MCF 10A (cell line): Measurements from ENCODE around the gene ANGEL1. TPM values are rescaled to one million over a fixed set of nuclear protein-coding genes. Genes with fewer than 3 reads are reported as not detected.

Experiments used
- BruUV-seq: library from RNA; stranded (reverse); fragments of 400-500 nt; replicated peaks from 2 replicates; lab custom pipeline; 2021; lab: Mats Ljungman, UMichigan
- CTCF ChIA-PET: fragments of 300-600 bp; sonication (Branson Sonifier 250); formaldehyde crosslinking; extraction: SDS; loops from one replicate; lab custom pipeline; 2021; ENCODE audit warnings: antibody characterized with exemption, inconsistent platforms; lab: Yijun Ruan, JAX
- POLR2A ChIA-PET: fragments of 300-600, 350-650 bp; sonication (Branson Sonifier 250); formaldehyde crosslinking; extraction: SDS; loops from one replicate; lab custom pipeline; 2020; ENCODE audit warnings: antibody characterized with exemption, inconsistent platforms; lab: Yijun Ruan, JAX
- DNase-seq: peaks from one replicate; pipeline ENCODE4 v3.0.0-alpha.2; 2018; ENCODE audit not compliant: unreplicated experiment
- H3K27ac Mint-ChIP-seq: one replicate; pipeline ENCODE4 v1.8.0; 2022; ENCODE audit warnings: mild to moderate bottlenecking, low read depth, mixed read lengths; ENCODE audit not compliant: unreplicated experiment
- H3K27me3 Mint-ChIP-seq: one replicate; pipeline ENCODE4 v1.8.0; 2022; ENCODE audit warnings: mixed read lengths; ENCODE audit not compliant: insufficient read depth, unreplicated experiment
- H3K36me3 Mint-ChIP-seq: one replicate; pipeline ENCODE4 v1.8.0; 2022; ENCODE audit warnings: mild to moderate bottlenecking, moderate library complexity, mixed read lengths; ENCODE audit not compliant: insufficient read depth, unreplicated experiment
- H3K4me1 Mint-ChIP-seq: one replicate; pipeline ENCODE4 v1.8.0; 2022; ENCODE audit warnings: mixed read lengths; ENCODE audit not compliant: insufficient read depth, unreplicated experiment
- H3K4me3 Mint-ChIP-seq: one replicate; pipeline ENCODE4 v1.8.0; 2022; ENCODE audit warnings: mild to moderate bottlenecking, moderate library complexity, mixed read lengths; ENCODE audit not compliant: unreplicated experiment
- H3K9me3 Mint-ChIP-seq: one replicate; pipeline ENCODE4 v1.8.0; 2022; ENCODE audit warnings: mixed read lengths; ENCODE audit not compliant: unreplicated experiment
- CTCF ChIP-seq: fragments of 200-600 bp; IDR thresholded peaks from one replicate; pipeline ENCODE4 v1.8.0; 2022; ENCODE audit warnings: antibody characterized with exemption, mild to moderate bottlenecking; ENCODE audit not compliant: unreplicated experiment
- intact Hi-C: fragments of 100-400 bp; cut with micrococcal nuclease; formaldehyde crosslinking; loops from 2 replicates; pipeline ENCODE4 v1.14.1; 2022
- total RNA-seq: library from RNA; stranded (reverse); gene quantifications from 2 replicates; pipeline ENCODE4 v1.2.3, GENCODE V29; 2022

Gene ANGEL1
- total RNA-seq, 1 experiment from 2014 or later: 21.3 TPM

GRCh38 chr14:76806446-76806845 lies 6.2 kb downstream of the ANGEL1 start:
- ChIA-PET POLR2A (interaction anchor here (0.6 to 1.1 kb wide), 3 partner anchors 22 to 821 kb away, joined by 3 read pairs; partner anchors contain the start of gene IFT43), CTCF (interaction anchor here (0.6 to 2.7 kb wide), 4 partner anchors 27 to 531 kb away, joined by 3 to 20 read pairs (median 3); no protein-coding TSS in a partner anchor)
- Mint-ChIP-seq H3K4me1 (peaks cover 11% of the 10 kb centered on the region), H3K4me3 (no peak overlapping the region), H3K9me3 (no peaks in the 10 kb centered on the region), H3K27me3 (no peaks in the 10 kb centered on the region), H3K27ac (no peak overlapping the region), H3K36me3 (peaks cover 49% of the 10 kb centered on the region)
- intact Hi-C loops: no loop called here
- no peak for TF ChIP-seq CTCF
- BruUV-seq: no TSS peak
- DNase-seq: no peak

- no peak for TF ChIP-seq CTCF
- no peak for DNase-seq
- Mint-ChIP-seq H3K4me1 (no peaks in the 10 kb centered on the region), H3K4me3 (no peak overlapping the region), H3K27me3 (no peaks in the 10 kb centered on the region), H3K9me3 (no peaks in the 10 kb centered on the region), H3K36me3 (peaks cover 55% of the 10 kb centered on the region), H3K27ac (no peak overlapping the region)
- BruUV-seq: no TSS peak
- intact Hi-C loops: no loop called here
- CTCF ChIA-PET: no interaction called here
- POLR2A ChIA-PET: no interaction called here
These were observed 18.7 kb downstream of the ANGEL1 start for GRCh38 chr14:76793956-76794355.

- no TSS peak for BruUV-seq
- Mint-ChIP-seq H3K27me3 (no peaks in the 10 kb centered on the region), H3K36me3 (peaks cover 55% of the 10 kb centered on the region), H3K4me3 (no peak overlapping the region), H3K27ac (no peak overlapping the region), H3K9me3 (no peaks in the 10 kb centered on the region), H3K4me1 (no peaks in the 10 kb centered on the region)
- no peak for TF ChIP-seq CTCF
- ChIA-PET POLR2A (no interaction called here), CTCF (no interaction called here)
- intact Hi-C loops: no loop called here
- no peak for DNase-seq
These were observed 19.4 kb downstream of the ANGEL1 start for GRCh38 chr14:76793324-76793723.

GRCh38 chr14:76792422-76792821 lies 20.3 kb downstream of the ANGEL1 start:
- Mint-ChIP-seq H3K9me3 (no peaks in the 10 kb centered on the region), H3K4me1 (no peaks in the 10 kb centered on the region), H3K4me3 (no peak overlapping the region), H3K27me3 (no peaks in the 10 kb centered on the region), H3K36me3 (peaks cover 59% of the 10 kb centered on the region), H3K27ac (no peak overlapping the region)
- intact Hi-C loops: no loop called here
- BruUV-seq: no TSS peak
- ChIA-PET CTCF (no interaction called here), POLR2A (no interaction called here)
- no peak for TF ChIP-seq CTCF
- no peak for DNase-seq
